DOHH2 (cell line): ENCODE measurements around the gene SMIM44.

Experiments
- H3F3A ChIP-seq: fragments of 200-600 bp; sonication (generic), shearing (Covaris generic); 2 replicates; pipeline ENCODE4 v1.6.0; 2016; ENCODE audit warnings: antibody characterized with exemption, mild to moderate bottlenecking; ENCODE audit not compliant: control insufficient read depth, insufficient read depth
- H3K27ac ChIP-seq: fragments of 200-600 bp; sonication (generic); 2 replicates; pipeline ENCODE4 v1.5.1; 2014; ENCODE audit warnings: low read depth, mild to moderate bottlenecking, low read length, moderate library complexity
- H3K27me3 ChIP-seq: fragments of 200-600 bp; sonication (generic); 2 replicates; pipeline ENCODE4 v1.6.1; 2014; ENCODE audit warnings: mild to moderate bottlenecking, low read length, mixed read lengths; ENCODE audit not compliant: control insufficient read depth
- H3K36me3 ChIP-seq: fragments of 200-600 bp; sonication (generic); 2 replicates; pipeline ENCODE4 v1.6.1; 2014; ENCODE audit warnings: mild to moderate bottlenecking, low read length, moderate library complexity, mixed read lengths; ENCODE audit not compliant: control insufficient read depth
- H3K4me1 ChIP-seq: fragments of 200-600 bp; sonication (generic); 2 replicates; pipeline ENCODE4 v1.6.1; 2014; ENCODE audit warnings: mild to moderate bottlenecking, low read length, mixed read lengths; ENCODE audit not compliant: control insufficient read depth
- H3K4me2 ChIP-seq: fragments of 200-600 bp; sonication (generic); 2 replicates; pipeline ENCODE4 v1.6.0; 2014; ENCODE audit warnings: mild to moderate bottlenecking, low read length, moderate library complexity
- H3K4me3 ChIP-seq: fragments of 200-600 bp; sonication (generic); 2 replicates; pipeline ENCODE4 v1.5.1; 2014; ENCODE audit warnings: mild to moderate bottlenecking, low read length, mixed read lengths
- H3K79me2 ChIP-seq: fragments of 200-600 bp; sonication (generic); 2 replicates; pipeline ENCODE4 v1.6.1; 2014; ENCODE audit warnings: mild to moderate bottlenecking, low read length, mixed read lengths; ENCODE audit not compliant: control insufficient read depth
- H3K9me2 ChIP-seq: fragments of 200-600 bp; sonication (generic); replicated peaks from 2 replicates; pipeline ENCODE4 v1.6.1; 2014; ENCODE audit warnings: mild to moderate bottlenecking, low read length, mixed read lengths; ENCODE audit not compliant: control insufficient read depth
- H3K9me3 ChIP-seq: fragments of 200-600 bp; sonication (generic); 2 replicates; pipeline ENCODE4 v1.6.1; 2014; ENCODE audit warnings: antibody characterized with exemption, low read length, mixed read lengths; ENCODE audit not compliant: control insufficient read depth, insufficient read depth
- H4K20me1 ChIP-seq: fragments of 200-600 bp; sonication (generic); 2 replicates; pipeline ENCODE4 v1.6.0; 2014; ENCODE audit warnings: low read depth, mild to moderate bottlenecking, antibody characterized with exemption, low read length, moderate library complexity; ENCODE audit not compliant: control insufficient read depth, insufficient read depth
- EZH2phosphoT487 ChIP-seq: fragments of 200-600 bp; sonication (generic); IDR thresholded peaks from 2 replicates; pipeline ENCODE4 v1.6.1; 2017; ENCODE audit warnings: borderline replicate concordance, mild to moderate bottlenecking, antibody characterized with exemption, low read length, moderate library complexity, mixed read lengths
- TF ChIP-seq, protein P1 (sequence below): fragments of 200-600 bp; sonication (generic); IDR thresholded peaks from one replicate; pipeline ENCODE4 v1.5.1; 2014; ENCODE audit warnings: antibody characterized with exemption, mild to moderate bottlenecking, low read depth, low read length; ENCODE audit not compliant: poor library complexity, severe bottlenecking

SMIM44 gene

DNA sequence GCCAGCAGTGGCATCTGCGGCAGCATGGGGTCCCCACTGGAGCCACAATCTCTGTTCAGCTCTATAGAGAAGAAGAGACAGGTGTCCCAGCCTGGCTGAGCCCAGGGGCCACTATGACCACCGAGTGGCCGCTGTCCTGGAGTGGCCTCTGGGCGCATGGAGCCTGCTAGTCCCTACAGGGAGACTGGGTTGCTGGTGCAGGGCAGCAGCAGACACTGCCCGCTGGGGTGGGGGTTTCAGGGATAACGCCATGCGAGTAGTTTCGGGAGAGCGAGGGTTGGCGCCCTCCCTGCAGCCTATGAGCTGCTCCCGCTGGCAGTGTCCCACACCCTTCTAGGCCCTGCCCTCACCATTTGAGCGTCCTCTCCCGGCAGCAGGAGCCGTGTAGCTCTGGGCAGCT is 44.8 kb upstream of the SMIM44 start:
- no peak overlapping the region for H3K27ac ChIP-seq
- no peaks in the 10 kb centered on the region for H3K9me2 ChIP-seq
- TF ChIP-seq EZH2phosphoT487, result no peak
- TF ChIP-seq, protein P1, sequence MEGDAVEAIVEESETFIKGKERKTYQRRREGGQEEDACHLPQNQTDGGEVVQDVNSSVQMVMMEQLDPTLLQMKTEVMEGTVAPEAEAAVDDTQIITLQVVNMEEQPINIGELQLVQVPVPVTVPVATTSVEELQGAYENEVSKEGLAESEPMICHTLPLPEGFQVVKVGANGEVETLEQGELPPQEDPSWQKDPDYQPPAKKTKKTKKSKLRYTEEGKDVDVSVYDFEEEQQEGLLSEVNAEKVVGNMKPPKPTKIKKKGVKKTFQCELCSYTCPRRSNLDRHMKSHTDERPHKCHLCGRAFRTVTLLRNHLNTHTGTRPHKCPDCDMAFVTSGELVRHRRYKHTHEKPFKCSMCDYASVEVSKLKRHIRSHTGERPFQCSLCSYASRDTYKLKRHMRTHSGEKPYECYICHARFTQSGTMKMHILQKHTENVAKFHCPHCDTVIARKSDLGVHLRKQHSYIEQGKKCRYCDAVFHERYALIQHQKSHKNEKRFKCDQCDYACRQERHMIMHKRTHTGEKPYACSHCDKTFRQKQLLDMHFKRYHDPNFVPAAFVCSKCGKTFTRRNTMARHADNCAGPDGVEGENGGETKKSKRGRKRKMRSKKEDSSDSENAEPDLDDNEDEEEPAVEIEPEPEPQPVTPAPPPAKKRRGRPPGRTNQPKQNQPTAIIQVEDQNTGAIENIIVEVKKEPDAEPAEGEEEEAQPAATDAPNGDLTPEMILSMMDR, result no peak
- no peaks in the 10 kb centered on the region for H3K4me1 ChIP-seq
- no peak overlapping the region for H3K4me2 ChIP-seq
- H3K4me3 ChIP-seq, result no peak overlapping the region
- H4K20me1 ChIP-seq, result no peaks in the 10 kb centered on the region
- no peaks in the 10 kb centered on the region for H3F3A ChIP-seq
- H3K9me3 ChIP-seq, result no peaks in the 10 kb centered on the region
- H3K79me2 ChIP-seq, result no peaks in the 10 kb centered on the region
- H3K27me3 ChIP-seq, result no peaks in the 10 kb centered on the region
- peaks cover 43% of the 10 kb centered on the region; the same call in 1 of the 2 replicates for H3K36me3 ChIP-seq

DNA sequence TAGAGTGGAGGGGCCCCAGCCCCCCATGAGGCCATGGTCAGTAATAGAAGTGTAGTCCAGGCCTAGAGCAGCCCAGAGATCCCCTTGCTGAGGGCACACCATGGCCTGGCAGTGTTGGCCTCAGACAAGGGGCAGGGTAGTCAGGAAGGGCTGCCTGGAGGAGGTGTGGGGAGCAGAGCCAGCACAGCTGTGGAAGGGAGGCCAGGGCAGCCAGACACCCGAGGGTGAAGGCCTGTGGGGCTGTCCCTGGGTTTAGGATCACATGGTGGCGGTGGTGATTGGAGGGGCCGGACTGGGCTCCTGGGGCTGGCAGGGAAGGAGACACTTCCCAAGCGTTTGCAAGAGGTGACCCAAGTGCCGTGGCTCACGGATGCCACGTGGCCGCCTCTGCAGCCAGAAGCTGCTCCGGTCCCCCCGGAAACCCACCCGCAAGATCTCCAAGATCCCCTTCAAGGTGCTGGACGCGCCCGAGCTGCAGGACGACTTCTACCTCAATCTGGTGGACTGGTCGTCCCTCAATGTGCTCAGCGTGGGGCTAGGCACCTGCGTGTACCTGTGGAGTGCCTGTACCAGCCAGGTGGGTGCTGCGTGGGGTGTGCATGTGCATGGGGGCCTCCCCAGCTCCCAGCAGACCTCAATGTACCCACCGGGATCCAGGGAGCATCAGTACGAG is 44.1 kb upstream of the SMIM44 start:
- H3K9me2 ChIP-seq, result no peaks in the 10 kb centered on the region
- H3F3A ChIP-seq, result no peaks in the 10 kb centered on the region
- no peaks in the 10 kb centered on the region for H3K9me3 ChIP-seq
- no peak for TF ChIP-seq EZH2phosphoT487
- TF ChIP-seq, protein P1, result no peak
- peaks cover 2% of the 10 kb centered on the region for H3K79me2 ChIP-seq
- H4K20me1 ChIP-seq, result no peaks in the 10 kb centered on the region
- no peaks in the 10 kb centered on the region for H3K4me1 ChIP-seq
- no peaks in the 10 kb centered on the region for H3K27me3 ChIP-seq
- H3K36me3 ChIP-seq, result peaks cover 40% of the 10 kb centered on the region; the same call in 1 of the 2 replicates
- H3K4me2 ChIP-seq, result no peak overlapping the region
- H3K27ac ChIP-seq, result no peak overlapping the region
- H3K4me3 ChIP-seq, result no peak overlapping the region

DNA sequence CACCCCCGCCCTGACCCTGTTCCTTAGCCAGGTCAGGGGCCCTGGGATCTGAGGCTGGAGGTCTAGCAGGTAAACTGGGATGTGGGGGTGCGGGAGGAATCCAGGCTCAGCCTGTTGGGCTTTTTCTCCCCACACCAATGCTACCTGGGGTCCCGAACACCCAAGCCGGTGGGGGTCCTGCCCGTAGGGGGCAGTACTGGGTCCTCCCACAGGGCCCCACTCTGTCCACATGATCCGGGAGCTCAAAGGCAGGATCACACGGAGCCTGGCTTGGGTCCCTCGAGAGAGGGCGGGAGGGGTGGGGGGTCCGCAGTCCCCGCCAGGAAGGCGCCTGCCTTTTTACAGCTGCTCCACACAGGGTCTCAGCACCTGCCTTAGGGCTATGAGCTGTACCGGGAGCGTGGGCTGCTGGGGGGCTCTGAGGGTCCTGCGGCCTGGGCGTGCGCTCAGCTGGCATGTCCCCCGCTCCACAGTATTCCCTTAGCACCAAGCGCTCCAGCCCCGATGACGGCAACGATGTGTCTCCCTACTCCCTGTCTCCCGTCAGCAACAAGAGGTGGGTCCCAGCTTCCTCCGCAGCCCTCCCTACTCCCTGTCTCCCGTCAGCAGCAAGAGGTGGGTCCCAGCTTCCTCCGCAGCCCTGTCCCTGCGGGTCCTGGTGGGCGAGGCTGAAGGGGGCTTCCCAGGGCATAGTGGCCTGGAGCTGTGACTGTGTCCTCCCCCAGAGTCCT is 43.4 kb upstream of the SMIM44 start:
- Histone ChIP-seq H3F3A (no peaks in the 10 kb centered on the region), H3K9me3 (no peaks in the 10 kb centered on the region), H3K4me3 (no peak overlapping the region), H3K79me2 (peaks cover 8% of the 10 kb centered on the region), H3K9me2 (no peaks in the 10 kb centered on the region), H3K36me3 (peaks cover 37% of the 10 kb centered on the region; the same call in 1 of the 2 replicates), H3K27ac (no peak overlapping the region), H4K20me1 (no peaks in the 10 kb centered on the region), H3K27me3 (no peaks in the 10 kb centered on the region), H3K4me1 (no peaks in the 10 kb centered on the region), H3K4me2 (no peak overlapping the region)
- TF ChIP-seq, protein P1, result peak; percentile 41
- no peak for TF ChIP-seq EZH2phosphoT487
